Measurements from ENCODE around the gene AFDN.
"Not testable (repeated sequence)": the region's sequence is repeated elsewhere in the genome, so short reads cannot be mapped to it uniquely, and the experiment has no call there.

AFDN gene

DNA sequence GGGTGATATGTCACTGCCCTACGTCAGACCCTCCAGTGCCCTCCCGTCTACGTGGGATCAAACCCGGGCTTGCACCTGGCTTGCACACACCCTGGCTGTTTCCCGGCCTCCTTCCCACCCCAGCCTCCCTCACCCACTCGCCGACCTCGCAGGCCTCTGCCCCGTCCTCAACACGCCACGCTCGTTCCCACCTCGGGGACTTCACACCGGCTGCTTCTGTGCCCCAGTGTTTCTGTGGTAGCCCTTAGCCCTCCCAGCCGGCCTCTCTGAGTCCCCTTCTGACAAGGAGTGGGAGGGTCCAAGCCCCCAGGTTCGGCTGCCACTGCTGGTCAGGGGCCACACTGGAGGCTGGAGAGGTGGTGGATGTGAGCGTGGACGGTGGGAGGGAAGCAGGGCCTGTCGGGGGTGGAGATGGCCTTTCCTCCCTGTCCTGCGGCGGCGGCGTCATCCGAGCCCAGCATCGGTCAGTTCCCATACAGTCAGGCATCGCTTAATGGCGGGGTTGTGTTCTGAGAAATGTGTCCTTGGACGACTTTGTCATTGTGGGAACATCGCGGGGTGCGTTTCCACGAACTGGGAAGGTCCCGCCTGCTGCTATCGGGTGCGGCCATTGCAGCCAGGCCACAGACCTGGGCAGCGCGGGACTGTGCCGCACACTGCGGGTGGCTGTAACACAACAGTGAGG is 159.3 kb downstream of the AFDN start:
- no peak for DNase-seq

DNA sequence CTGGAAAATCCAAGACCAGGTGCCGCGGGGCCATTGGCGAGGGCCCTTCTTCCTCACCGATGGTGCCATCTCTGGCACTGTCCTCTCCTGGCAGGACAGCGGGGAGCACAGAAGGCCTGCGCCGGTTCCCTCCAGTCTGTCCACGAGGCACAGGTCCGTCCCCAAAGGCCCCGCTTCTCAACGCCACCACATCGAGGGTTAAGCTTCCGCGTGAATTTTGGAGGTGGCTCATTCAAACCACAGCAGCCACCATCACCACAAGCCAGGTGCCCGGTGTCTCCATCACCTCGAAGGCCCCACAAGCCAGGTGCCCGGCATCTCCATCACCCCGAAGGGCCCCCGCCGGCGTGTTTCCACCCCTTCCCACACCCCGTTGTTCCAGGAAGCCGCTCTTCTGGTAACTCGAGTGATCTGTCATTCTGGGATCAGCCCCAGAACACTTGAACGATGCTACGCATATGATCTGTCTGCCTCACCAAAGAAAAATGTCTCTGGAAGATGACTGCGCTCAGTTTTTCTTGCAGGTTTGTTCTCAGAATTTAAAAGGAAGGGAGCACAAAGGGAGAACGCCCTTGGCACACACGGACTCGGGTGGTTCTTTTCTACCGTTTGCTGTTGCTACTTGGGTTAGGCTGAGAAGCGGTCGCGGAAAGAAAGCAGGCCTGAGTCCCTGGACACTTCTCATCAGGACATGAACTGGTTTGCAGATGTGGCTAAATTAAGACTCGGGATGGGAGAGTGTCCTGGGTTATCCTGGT is 160.9 kb downstream of the AFDN start:
- DNase-seq: no peak

GRCh38 chr6:167988154-167988495 is 161.4 kb downstream of the AFDN start:
- DNase-seq: no peak

GRCh38 chr6:167988945-167989841 is 162.5 kb downstream of the AFDN start:
- DNase-seq: no peak

- no peak for DNase-seq
Measured at GRCh38 chr6:167990016-167990945, 163.6 kb downstream of the AFDN start.

GRCh38 chr6:167993169-167993568 is 166.5 kb downstream of the AFDN start:
- DNase-seq: no peak

DNA sequence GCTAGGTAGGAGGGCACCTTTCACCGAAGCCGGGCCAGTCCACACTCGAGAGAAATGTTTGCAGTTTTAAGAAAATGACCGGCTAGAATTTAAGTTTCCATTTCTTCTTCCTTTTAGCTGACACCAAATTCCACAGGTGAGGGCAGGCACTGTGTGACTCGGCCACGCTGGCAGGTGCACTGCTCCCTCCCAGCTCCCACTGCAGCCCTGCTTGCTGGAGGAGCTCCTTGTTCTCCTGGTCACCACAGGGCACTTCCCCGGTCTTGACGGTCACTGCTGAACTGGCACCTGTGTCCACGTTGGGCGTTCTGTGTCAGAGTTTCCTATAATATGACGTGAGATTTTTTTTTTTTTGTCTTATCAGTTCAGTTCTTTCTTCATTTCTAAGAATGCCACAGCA is 167.1 kb downstream of the AFDN start:
- DNase-seq: no peak

DNA sequence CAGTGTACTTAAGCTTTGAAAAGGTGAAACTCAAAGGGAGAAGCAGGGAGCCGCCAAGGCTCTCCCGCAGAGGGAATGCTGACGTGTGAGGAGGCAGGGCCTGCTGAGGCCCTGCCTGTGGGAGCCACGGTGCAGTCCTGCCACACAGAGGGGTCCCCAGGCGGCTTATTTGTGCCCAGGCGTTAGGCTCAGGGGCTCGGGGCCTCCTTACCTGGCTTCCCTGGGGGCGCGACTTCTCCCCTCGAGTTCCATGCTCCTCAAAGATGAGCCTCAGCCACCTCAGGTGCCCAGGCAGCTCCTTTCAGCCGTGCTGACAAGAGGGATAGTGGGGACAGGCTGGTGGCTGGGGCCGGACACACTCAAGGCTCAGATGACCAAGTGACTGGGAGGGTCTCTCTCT is 168.6 kb downstream of the AFDN start:
- no peak for DNase-seq

- no peak for DNase-seq
Measured at GRCh38 chr6:167995731-167996151, 169.0 kb downstream of the AFDN start.

DNA sequence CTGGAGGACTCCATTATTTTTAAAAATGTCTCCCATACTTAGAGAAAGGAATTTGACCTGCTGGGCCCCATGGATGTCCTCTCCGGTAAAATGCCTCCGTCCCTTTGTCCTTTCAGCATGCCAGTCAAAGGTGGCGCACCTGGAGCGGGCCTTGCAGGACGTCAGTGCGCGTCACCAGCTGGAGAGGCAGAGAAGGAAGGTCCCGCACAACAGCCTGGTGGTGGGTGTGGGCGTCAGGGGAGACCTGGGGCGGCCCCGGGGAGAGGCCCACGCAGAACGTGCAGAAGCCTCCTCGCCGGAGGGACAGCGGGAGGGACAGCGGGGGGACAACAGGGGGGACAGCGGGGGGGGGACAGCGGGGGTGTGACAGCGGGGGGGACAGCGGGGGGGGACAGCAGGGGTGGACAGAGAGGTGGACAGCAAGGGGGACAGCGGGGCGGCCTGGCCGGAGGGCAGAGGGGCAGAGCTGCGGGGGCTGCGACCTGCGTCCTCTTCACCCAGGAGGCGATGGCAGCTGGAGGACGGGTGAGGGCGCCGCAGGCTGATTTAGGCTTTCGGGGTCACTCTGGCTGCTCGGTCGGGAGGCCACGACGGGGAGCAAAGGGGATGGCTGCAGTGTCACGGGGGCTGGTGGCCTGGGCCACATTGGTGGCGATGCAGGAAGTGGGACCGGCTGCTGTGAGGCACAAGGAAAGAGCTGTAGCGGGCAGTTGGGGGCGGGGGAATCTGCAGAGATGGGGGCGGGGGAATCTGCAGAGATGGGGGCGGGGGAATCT is 169.9 kb downstream of the AFDN start:
- peak; percentile 27 for DNase-seq

GRCh38 chr6:167997642-167998041 is 170.9 kb downstream of the AFDN start, which contains the start of gene KIF25:
Gene KIF25, plus strand, starts transcription at chr6:167997671. Its CDS starts 31,915 bp downstream, at chr6:168029586.
- DNase-seq: no peak

DNA sequence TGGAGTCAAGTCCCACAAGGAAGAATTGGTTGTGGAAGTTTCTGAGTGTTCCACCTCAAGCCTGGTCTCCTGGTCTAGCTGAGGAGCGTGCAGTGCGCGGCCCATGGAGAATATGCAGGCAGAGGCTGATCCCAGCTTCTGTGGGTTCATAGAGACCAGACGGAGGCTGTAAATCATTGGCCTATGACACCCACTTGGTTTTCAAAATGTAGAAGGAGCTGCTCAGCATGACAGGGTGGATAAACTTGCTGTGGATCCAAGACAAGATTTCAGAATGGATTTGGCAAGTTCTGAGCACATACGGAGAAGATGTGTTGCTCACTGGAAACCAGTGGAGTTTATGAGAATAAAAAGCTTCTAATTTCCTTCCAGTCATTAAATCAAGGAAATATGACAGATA is 171.5 kb downstream of the AFDN start:
- DNase-seq: no peak

DNA sequence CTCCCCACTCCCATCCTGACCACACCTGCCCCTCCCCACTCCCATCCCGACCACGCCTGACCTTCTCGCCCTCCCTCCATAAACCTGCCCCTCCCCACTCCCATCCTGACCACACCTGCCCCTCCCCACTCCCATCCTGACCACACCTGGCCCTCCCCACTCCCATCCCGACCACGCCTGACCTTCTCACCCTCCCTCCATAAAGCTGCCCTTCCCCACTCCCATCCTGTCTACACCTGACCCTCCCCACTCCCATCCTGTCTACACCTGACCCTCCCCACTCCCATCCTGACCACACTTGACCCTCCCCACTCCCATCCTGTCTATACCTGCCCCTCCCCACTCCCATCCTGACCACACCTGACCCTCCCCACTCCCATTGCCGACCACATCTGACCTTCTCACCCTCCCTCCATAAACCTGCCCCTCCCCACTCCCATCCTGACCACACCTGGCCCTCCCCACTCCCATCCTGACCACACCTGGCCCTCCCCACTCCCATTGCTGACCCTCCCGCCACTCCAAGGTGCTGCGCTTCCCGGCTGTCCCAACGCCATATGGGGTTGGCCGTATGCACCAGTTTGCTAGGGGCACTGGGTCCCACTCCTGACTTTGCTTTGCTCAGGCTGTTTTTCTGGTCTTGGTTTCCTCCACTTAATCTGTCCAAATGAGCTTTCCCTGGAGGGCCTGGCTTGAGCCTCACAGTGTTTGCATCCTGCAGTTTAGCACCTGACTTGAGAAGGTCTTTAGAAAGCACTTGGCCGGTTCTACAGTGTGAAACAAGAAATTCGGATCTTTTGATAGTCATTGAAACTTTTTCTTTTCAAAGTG is 173.7 kb downstream of the AFDN start:
- DNase-seq: no peak

- DNase-seq: no peak
Measured at GRCh38 chr6:168001029-168001332, 174.3 kb downstream of the AFDN start.

GRCh38 chr6:168001514-168001913 is 174.8 kb downstream of the AFDN start:
- DNase-seq: not testable (repeated sequence)

GRCh38 chr6:168002804-168003203 is 176.1 kb downstream of the AFDN start:
- DNase-seq: no peak

DNA sequence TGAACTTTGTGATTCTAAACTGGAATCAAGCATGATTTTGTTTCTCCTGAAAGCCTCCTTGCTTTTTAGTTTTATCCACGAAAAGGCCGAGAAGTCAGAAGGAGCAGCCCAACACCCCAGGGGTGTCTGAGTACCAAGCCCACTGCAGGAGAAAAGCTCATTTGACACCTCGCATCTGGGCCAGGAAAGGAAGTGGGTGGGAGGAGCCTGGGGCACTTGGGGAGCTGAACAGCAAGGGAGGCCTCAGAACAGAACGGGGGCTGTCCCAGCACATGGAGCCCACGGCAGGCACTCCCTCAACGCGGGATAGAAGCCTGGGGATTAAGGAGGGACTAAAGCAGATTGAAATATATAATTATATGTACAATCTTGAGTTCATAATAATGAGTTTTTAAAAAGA is 177.3 kb downstream of the AFDN start:
- no peak for DNase-seq

DNA sequence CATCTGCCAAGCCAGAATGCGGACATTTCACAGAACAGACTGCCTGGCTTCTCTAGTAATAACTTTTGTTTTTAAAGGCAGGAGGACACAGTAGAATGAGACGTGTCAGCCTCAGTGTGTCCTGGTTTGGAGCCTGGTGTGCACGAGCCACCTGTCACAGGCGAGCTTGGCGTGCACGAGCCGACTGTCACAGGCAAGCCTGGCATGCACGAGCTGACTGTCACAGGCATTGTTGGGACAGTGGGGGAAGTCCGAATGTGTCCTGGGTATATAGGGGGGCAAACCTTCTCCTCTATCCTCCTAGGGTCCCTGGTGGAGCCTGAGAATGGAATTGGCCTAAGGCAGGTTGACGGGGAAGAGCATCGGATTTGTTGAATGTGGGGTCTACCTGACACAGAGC is 178.2 kb downstream of the AFDN start:
- DNase-seq: no peak

GRCh38 chr6:168005796-168006195 is 179.1 kb downstream of the AFDN start:
- no peak for DNase-seq

DNA sequence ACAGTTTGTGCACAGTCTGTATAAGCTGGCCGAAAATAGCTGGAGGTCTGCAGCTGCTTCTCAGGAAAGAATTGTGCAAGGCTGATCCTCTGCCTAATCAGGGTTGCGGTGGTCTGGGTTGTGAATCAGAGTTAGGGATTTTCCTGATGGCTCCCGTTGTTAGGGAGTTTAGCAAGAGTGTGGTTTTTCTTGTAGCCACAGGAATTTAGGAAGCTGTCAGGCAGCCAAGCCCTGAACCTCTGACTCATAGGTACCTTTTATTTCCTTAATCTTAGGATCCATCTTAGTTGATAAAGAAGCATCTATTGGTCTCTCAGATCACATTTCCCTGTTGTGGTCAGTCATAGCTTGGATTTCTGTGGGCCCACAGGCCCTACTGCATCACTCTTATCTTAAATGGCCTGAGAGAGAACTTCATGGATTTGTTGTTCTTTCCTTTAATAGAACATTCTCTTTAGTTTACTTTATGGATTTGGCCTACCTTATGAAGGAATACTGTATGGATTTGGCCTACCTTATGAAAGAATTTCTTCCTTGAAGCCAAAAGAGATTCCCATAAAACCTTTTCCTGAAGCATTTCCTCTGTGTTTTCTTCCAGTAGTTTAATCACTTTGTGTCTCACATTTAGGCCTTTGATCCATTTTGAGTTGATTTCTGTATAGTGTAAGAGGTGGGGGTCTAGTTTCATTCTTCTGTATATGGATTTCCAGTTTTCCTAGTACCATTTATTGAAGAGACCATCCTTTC is 181.1 kb downstream of the AFDN start:
- no peak for DNase-seq
